AG09309 (cell line): ENCODE data around the gene METTL25B.
"Not testable (repeated sequence)": the region's sequence is repeated elsewhere in the genome, so short reads cannot be mapped to it uniquely, and the experiment has no call there.

Experiments
- DNase-seq: peaks from one replicate; pipeline ENCODE4 v3.0.0-alpha.2; 2010; ENCODE audit warnings: low read depth
- H3K4me3 ChIP-seq: 2 replicates; pipeline ENCODE4 v1.5.1; 2011; ENCODE audit warnings: mild to moderate bottlenecking, low read depth, low read length, moderate library complexity; ENCODE audit not compliant: control insufficient read depth
- CTCF ChIP-seq: IDR thresholded peaks from 2 replicates; pipeline ENCODE4 v1.5.1; 2011; ENCODE audit warnings: mild to moderate bottlenecking, low read depth, low read length, inconsistent platforms; ENCODE audit not compliant: insufficient read depth, control insufficient read depth; ENCODE audit errors: missing control alignments

METTL25B gene

GRCh38 chr1:156751451-156751756 lies 23.1 kb downstream of the METTL25B start, which contains the start of gene HDGF:
TSS of gene HDGF (minus strand) at chr1:156751675. CDS start at chr1:156751429, 246 bp downstream.
- peak within 1 kb of the TSS; percentile 69 for H3K4me3 ChIP-seq
- DNase-seq, result no peak
- TF ChIP-seq CTCF, result no peak

- TF ChIP-seq CTCF, result no peak
These were observed 23.6 kb downstream of the METTL25B start for GRCh38 chr1:156751757-156752481.

GRCh38 chr1:156752843-156753482 lies 24.7 kb downstream of the METTL25B start:
- H3K4me3 ChIP-seq, result peak overlapping the region; percentile 69
- DNase-seq, result no peak

More at GRCh38 chr1:156751757-156752481, 23.6 kb downstream of the METTL25B start:
- DNase-seq, result peak; percentile 76
- peak overlapping the region; percentile 69 for H3K4me3 ChIP-seq

GRCh38 chr1:156754219-156754618 lies 25.9 kb downstream of the METTL25B start:
- no peak for TF ChIP-seq CTCF
- no peak for DNase-seq
- no peak overlapping the region for H3K4me3 ChIP-seq

More at GRCh38 chr1:156752843-156753482, 24.7 kb downstream of the METTL25B start:
- TF ChIP-seq CTCF, result no peak

- no peak overlapping the region for H3K4me3 ChIP-seq
- TF ChIP-seq CTCF, result no peak
- DNase-seq, result no peak
These were observed 27.3 kb downstream of the METTL25B start for GRCh38 chr1:156755527-156755950.

- DNase-seq, result no peak
- no peak overlapping the region for H3K4me3 ChIP-seq
- TF ChIP-seq CTCF, result no peak
These were observed 28.1 kb downstream of the METTL25B start for GRCh38 chr1:156756355-156756754.

GRCh38 chr1:156757572-156758253 lies 29.4 kb downstream of the METTL25B start:
- not testable (repeated sequence) for DNase-seq, H3K4me3 ChIP-seq
